ENCODE measurements around the gene ITPKB. TPM values are rescaled to one million over a fixed set of nuclear protein-coding genes. Genes with fewer than 3 reads are reported as not detected.
A peak's percentile ranks its signal among the peaks of the same experiment; 100 is the strongest.
"Not testable (repeated sequence)": the region's sequence is repeated elsewhere in the genome, so short reads cannot be mapped to it uniquely, and the experiment has no call there.

The ITPKB gene
- total RNA-seq, 2 experiments from 2014 or later = 30.7 to 30.8 TPM

DNA sequence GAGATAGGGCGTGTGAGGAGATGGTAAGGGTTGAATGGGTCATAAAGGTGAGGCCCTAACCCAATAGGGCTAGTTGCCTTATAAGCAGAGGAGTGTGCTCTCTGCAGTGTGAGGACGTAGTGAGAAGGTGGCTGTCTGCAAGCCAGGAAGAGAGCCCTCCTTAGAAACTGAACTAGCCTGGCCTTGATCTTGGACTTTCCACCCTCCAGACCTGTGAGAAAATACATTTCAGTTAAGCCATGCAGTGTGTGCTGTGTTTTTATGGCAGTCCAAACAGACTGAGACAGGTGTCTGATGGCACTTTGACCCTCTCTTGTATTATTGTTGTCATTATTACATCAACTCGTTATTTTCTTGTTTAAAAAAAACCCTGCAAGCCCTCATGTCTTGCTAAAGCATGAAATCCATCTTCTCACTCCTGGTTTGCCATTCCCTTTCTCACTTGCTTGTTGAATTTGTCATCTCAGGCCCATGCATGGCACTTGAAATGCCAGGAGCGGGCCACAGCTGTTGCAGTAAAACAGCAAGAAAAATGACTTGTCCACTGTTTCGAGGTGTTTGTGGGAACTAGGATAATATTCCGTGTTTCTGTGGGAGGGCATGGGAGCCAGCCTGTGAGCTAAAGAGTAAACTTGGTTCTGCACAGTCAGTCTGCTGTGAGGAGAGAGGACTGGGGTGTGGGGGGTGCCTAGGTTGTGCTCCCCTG lies 111.9 kb downstream of the ITPKB start:
- H3K4me1 Mint-ChIP-seq = peaks cover 31% of the 10 kb centered on the region
- H3K36me3 Mint-ChIP-seq = peaks cover 33% of the 10 kb centered on the region
- no peaks in the 10 kb centered on the region for H3K27me3 Mint-ChIP-seq
- H3K4me3 Mint-ChIP-seq = peak overlapping the region; percentile 53
- no peak for DNase-seq
- H3K9me3 Mint-ChIP-seq = peaks cover 11% of the 10 kb centered on the region
- peak overlapping the region; percentile 88 for H3K27ac Mint-ChIP-seq

DNA sequence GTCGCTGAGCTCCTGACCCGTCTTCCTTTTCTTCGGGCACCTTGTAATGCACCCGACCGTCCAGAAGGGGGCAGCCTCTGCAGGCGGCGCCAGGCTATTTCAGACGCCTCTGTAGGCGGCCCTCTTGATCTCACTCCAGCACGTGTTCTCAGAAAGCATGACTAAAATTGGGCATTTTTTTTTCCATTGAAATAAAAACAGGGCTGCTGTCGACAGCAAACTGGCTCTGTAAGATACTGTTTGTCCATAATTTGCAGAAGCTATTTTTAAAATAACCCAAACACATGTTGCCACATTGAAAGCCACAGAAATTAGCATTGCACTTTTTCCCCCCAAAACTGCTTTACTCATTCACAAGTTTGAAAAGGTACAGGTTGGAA lies 112.5 kb downstream of the ITPKB start:
- H3K4me1 Mint-ChIP-seq = peaks cover 28% of the 10 kb centered on the region
- H3K27me3 Mint-ChIP-seq = no peaks in the 10 kb centered on the region
- peak overlapping the region; percentile 53 for H3K4me3 Mint-ChIP-seq
- peaks cover 28% of the 10 kb centered on the region for H3K36me3 Mint-ChIP-seq
- peaks cover 11% of the 10 kb centered on the region for H3K9me3 Mint-ChIP-seq
- H3K27ac Mint-ChIP-seq = peak overlapping the region; percentile 88
- DNase-seq = peak; percentile 83

DNA sequence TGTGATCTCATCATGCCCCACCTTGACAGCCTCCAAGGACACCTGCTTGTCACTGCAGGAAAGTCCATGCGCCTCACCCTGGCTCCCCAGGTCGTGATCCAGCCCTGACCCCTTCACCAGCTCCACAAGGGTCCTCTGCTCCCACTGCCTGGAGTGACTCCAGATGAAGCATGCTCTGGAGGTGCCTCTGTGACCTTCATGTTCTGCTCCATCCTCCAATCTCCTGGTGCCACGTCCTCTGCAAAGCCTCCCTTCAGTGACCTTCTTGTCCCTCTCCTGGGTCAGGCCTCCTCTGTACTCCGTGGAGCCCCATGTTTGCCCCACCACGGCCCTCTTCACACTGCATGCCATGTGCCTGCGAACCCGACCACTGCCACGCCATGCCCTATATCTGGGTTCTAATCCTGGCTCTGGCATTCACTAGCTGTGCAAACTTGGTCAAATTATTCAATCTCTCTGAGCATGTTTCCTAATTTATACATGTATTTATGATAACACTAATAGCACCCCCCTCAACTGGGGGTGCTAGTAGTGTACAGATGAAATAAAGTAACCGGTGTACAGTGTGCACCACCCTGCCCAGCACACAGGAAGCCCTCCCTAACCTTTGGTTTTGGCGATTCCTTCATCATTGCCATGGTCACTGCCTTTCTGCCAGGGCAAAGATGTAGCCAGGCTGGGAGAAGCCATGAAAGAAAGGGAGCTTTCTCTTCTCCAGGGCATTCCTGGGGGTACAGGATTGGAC lies 113.1 kb downstream of the ITPKB start:
- no peaks in the 10 kb centered on the region for H3K27me3 Mint-ChIP-seq
- peaks cover 26% of the 10 kb centered on the region for H3K36me3 Mint-ChIP-seq
- H3K27ac Mint-ChIP-seq = peak overlapping the region; percentile 88
- H3K4me1 Mint-ChIP-seq = peaks cover 26% of the 10 kb centered on the region
- H3K9me3 Mint-ChIP-seq = peaks cover 11% of the 10 kb centered on the region
- DNase-seq = no peak
- H3K4me3 Mint-ChIP-seq = peak overlapping the region; percentile 53

GRCh38 chr1:226625326-226625725 lies 113.8 kb downstream of the ITPKB start:
- Mint-ChIP-seq H3K36me3 (peaks cover 26% of the 10 kb centered on the region), H3K4me3 (no peak overlapping the region)

DNA sequence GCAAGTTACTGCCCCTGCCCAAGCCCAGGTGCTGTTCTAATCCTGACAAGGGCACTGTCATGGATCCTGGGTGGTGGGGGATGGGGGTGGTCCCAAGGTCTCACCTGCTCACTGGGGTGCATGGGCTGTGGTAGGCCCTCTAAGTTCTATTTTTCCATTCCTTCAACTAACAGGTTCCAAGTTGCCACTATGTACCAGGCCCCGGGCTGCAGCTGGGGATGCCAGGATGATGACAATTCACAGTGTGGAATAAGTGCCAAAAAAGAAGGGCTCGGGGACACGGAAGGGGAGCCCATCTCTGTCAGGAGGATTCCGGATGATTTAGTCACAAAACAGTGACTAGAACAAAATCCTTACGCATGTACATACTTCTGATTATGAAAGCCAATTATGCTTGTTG lies 114.6 kb downstream of the ITPKB start:
- Mint-ChIP-seq H3K36me3 (peaks cover 26% of the 10 kb centered on the region), H3K9me3 (peaks cover 11% of the 10 kb centered on the region), H3K4me3 (no peak overlapping the region), H3K27ac (no peak overlapping the region), H3K4me1 (peaks cover 24% of the 10 kb centered on the region), H3K27me3 (no peaks in the 10 kb centered on the region)
- DNase-seq = no peak

More at GRCh38 chr1:226625326-226625725, 113.8 kb downstream of the ITPKB start:
- Mint-ChIP-seq H3K27ac (no peak overlapping the region), H3K4me1 (peaks cover 24% of the 10 kb centered on the region), H3K27me3 (no peaks in the 10 kb centered on the region), H3K9me3 (peaks cover 11% of the 10 kb centered on the region)
- no peak for DNase-seq

GRCh38 chr1:226622012-226622411 lies 117.1 kb downstream of the ITPKB start:
- H3K36me3 Mint-ChIP-seq = peaks cover 5% of the 10 kb centered on the region
- peaks cover 4% of the 10 kb centered on the region for H3K9me3 Mint-ChIP-seq
- DNase-seq = no peak
- H3K27me3 Mint-ChIP-seq = no peaks in the 10 kb centered on the region
- no peak overlapping the region for H3K4me3 Mint-ChIP-seq
- H3K27ac Mint-ChIP-seq = no peak overlapping the region
- H3K4me1 Mint-ChIP-seq = peaks cover 9% of the 10 kb centered on the region

- Mint-ChIP-seq H3K36me3 (no peaks in the 10 kb centered on the region), H3K4me3 (no peak overlapping the region), H3K4me1 (no peaks in the 10 kb centered on the region), H3K9me3 (no peaks in the 10 kb centered on the region), H3K27me3 (no peaks in the 10 kb centered on the region), H3K27ac (no peak overlapping the region)
- no peak for DNase-seq
These were observed 120.1 kb downstream of the ITPKB start for GRCh38 chr1:226619031-226619430.

DNA sequence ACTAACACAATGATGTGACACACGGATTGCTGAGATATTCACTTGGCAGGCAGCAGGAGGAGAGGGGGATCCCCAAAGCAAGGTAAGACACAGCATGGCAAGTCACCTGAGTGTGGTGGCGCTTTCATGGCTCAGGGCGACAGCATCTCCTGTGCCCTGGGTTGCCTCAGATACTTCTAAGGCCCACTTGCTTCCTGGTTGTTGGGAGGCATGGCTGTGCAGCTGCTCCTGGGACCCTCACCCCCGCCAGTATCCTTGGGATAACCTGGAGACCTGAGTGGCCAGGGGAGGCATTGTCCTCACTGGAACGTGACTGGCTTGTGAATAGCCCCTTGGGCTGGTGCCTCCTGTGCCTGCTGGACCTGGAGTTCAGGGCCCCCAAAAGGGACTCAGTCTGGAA lies 120.7 kb downstream of the ITPKB start:
- Mint-ChIP-seq H3K9me3 (no peaks in the 10 kb centered on the region), H3K36me3 (no peaks in the 10 kb centered on the region), H3K27ac (no peak overlapping the region), H3K4me3 (no peak overlapping the region), H3K27me3 (no peaks in the 10 kb centered on the region), H3K4me1 (no peaks in the 10 kb centered on the region)
- DNase-seq = no peak

DNA sequence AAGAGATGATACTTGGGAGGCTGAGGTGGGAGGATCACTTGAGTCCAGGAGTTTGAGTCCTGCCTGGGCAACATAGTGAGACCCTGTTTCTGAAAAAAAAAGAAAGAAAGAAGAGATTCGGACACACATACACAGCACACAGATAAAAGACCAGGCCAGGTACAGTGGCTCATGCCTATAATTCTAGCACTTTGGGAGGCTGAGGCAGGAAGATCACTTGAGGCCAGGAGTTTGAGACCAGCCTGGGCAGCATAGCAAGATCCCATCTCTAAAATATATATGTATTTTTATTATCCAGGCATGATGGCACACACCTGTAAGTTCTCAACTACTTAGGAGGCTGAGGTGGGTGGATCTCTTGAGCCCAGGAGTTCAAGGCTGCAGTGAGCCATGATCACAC lies 121.4 kb downstream of the ITPKB start:
- not testable (repeated sequence) for H3K9me3 Mint-ChIP-seq, DNase-seq, H3K4me1 Mint-ChIP-seq, H3K27me3 Mint-ChIP-seq, H3K27ac Mint-ChIP-seq, H3K4me3 Mint-ChIP-seq, H3K36me3 Mint-ChIP-seq

GRCh38 chr1:226617109-226617508 lies 122.0 kb downstream of the ITPKB start:
- H3K27me3 Mint-ChIP-seq = no peaks in the 10 kb centered on the region
- H3K36me3 Mint-ChIP-seq = no peaks in the 10 kb centered on the region
- H3K9me3 Mint-ChIP-seq = no peaks in the 10 kb centered on the region

GRCh38 chr1:226616636-226617035 lies 122.4 kb downstream of the ITPKB start:
- Mint-ChIP-seq H3K4me3 (no peak overlapping the region), H3K36me3 (no peaks in the 10 kb centered on the region), H3K9me3 (no peaks in the 10 kb centered on the region), H3K27me3 (no peaks in the 10 kb centered on the region), H3K4me1 (no peaks in the 10 kb centered on the region), H3K27ac (no peak overlapping the region)
- no peak for DNase-seq

More at GRCh38 chr1:226617109-226617508, 122.0 kb downstream of the ITPKB start:
- H3K27ac Mint-ChIP-seq = no peak overlapping the region
- no peak for DNase-seq
- no peaks in the 10 kb centered on the region for H3K4me1 Mint-ChIP-seq
- no peak overlapping the region for H3K4me3 Mint-ChIP-seq

DNA sequence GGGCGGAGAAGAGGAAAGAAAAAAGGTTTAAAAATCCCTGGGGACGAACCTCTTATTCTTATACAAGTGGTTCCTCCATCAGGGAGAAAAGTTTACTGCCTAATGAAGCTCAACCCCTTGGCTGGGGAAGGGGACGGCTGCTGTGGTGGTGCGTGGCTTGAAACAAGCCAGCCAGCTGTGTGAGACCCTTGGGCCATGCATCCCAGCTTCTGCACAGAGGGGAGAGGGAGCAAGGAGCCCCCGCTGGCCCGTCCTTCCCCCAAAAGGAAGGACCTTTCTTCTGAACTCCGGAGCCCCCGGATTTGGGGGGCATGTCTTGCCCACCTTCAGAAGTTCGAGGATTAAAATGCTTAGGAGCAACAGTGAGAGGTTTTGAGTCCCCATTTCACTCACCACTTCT lies 123.2 kb downstream of the ITPKB start:
- Mint-ChIP-seq H3K9me3 (no peaks in the 10 kb centered on the region), H3K4me1 (no peaks in the 10 kb centered on the region), H3K36me3 (no peaks in the 10 kb centered on the region), H3K4me3 (no peak overlapping the region), H3K27me3 (no peaks in the 10 kb centered on the region), H3K27ac (no peak overlapping the region)
- DNase-seq = no peak

DNA sequence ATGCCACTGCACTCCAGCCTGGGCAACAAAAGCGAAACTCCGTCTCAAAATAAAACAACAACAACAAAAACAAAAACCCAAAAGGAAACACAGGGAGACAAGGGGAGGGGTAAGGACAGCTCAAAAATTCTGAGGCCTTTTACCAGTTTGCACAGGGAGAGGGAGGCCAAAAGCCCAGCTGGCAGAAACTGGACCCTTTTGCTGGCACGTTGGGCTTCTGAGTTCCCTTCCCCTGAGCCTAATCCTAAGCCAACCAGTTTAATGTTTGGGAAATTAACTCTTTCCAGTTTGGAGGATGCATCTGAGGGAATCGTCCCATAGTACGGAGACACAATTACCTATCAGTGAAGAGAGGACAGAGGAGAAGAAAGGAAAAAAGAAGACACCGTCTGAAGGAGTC lies 127.1 kb downstream of the ITPKB start:
- H3K36me3 Mint-ChIP-seq, H3K27ac Mint-ChIP-seq, H3K4me3 Mint-ChIP-seq, H3K9me3 Mint-ChIP-seq, H3K4me1 Mint-ChIP-seq, DNase-seq, H3K27me3 Mint-ChIP-seq: not testable (repeated sequence)

DNA sequence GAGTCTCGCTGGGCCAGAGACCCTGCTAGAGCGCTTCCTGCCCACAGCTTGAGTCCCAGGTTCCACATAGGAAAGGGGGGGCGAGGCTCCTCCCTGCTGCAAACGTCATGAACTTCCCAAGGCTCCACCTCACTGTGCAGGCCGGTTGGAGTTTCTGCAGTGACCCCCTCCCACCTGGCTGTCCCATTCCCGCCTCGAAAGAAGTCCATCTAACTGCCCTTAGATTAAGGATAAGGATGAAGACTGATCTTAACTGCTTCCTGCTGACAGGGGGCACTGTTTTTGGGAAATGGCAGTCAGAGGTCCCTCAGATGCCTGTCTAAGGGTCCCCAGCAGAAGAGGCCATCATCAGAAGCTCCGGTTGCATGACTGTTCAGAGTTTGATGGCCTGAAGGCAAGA lies 127.8 kb downstream of the ITPKB start:
- H3K27ac Mint-ChIP-seq = no peak overlapping the region

DNA sequence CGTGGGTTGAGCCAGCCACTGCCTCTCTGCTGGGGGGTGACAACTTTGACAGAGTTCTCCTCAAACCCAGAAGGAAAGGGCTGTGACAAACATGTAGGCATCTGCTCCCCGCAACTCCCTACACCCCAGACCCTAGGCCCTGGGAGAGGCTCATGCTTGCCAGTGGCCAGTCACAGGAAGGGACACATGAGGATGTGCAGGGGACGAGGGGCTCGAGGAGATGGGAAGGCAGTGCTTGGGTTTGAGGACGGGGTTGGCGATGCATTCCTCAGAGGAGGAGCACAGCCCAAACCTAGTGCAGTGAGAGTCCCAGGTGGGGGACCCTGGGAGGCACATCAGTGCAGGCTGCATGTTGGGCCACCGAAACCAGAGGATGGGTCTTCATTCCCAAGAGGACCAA lies 128.4 kb downstream of the ITPKB start:
- Mint-ChIP-seq H3K4me1 (no peaks in the 10 kb centered on the region), H3K27me3 (peaks cover 4% of the 10 kb centered on the region)
- no peak for DNase-seq

More for the DNA sequence above, 127.8 kb downstream of the ITPKB start:
- Mint-ChIP-seq H3K4me1 (no peaks in the 10 kb centered on the region), H3K4me3 (no peak overlapping the region), H3K27me3 (peaks cover 4% of the 10 kb centered on the region), H3K9me3 (no peaks in the 10 kb centered on the region), H3K36me3 (no peaks in the 10 kb centered on the region)
- no peak for DNase-seq

More for the DNA sequence above, 128.4 kb downstream of the ITPKB start:
- Mint-ChIP-seq H3K9me3 (no peaks in the 10 kb centered on the region), H3K36me3 (no peaks in the 10 kb centered on the region), H3K27ac (no peak overlapping the region), H3K4me3 (no peak overlapping the region)

All from activated naive CD8-positive, alpha-beta T cell treated with anti-CD3 and anti-CD28 coated beads for 36 hours (primary cell).